PC-9 (cell line): Measurements from ENCODE around the gene EXOC4. TPM values are rescaled to one million over a fixed set of nuclear protein-coding genes. Genes with fewer than 3 reads are reported as not detected.
A peak's percentile ranks its signal among the peaks of the same experiment; 100 is the strongest.

Experiments used
- BruUV-seq: library from RNA; stranded (reverse); fragments of 400-500 nt; replicated peaks from 2 replicates; lab custom pipeline; 2021; lab: Mats Ljungman, UMichigan
- CTCF ChIA-PET: fragments of 300-600 bp; sonication (Branson Sonifier 250); formaldehyde crosslinking; loops from one replicate; lab custom pipeline; 2022; ENCODE audit warnings: antibody characterized with exemption; lab: Charles Lee
- POLR2A ChIA-PET: fragments of 300-600 bp; sonication (Branson Sonifier 250); formaldehyde crosslinking; loops from one replicate; lab custom pipeline; 2022; ENCODE audit warnings: antibody characterized with exemption; ENCODE audit not compliant: unreplicated experiment; lab: Charles Lee
- DNase-seq, 2 experiments: peaks; one replicate each; pipeline versions ENCODE4 v3.0.0 to v3.0.0-alpha.2; 2015 to 2022; ENCODE audit warnings: mixed read lengths in 1 of 2
- H2AFZ ChIP-seq: fragments of 200-600 bp; sonication (generic); 2 replicates; pipeline ENCODE4 v1.8.1; 2017; ENCODE audit warnings: antibody characterized with exemption
- H3F3A ChIP-seq: fragments of 200-600 bp; sonication (generic); 2 replicates; pipeline ENCODE4 v1.8.1; 2017; ENCODE audit warnings: antibody characterized with exemption, mild to moderate bottlenecking, low read depth; ENCODE audit not compliant: insufficient read depth
- H3K27ac ChIP-seq: fragments of 200-600 bp; sonication (generic); 2 replicates; pipeline ENCODE4 v1.6.1; 2016; ENCODE audit warnings: mixed run types
- H3K27me3 ChIP-seq: fragments of 200-600 bp; sonication (generic); 2 replicates; pipeline ENCODE4 v1.6.1; 2016; ENCODE audit warnings: low read depth, mixed run types; ENCODE audit not compliant: insufficient read depth
- H3K36me3 ChIP-seq: fragments of 200-600 bp; sonication (generic); 2 replicates; pipeline ENCODE4 v1.6.1; 2016; ENCODE audit warnings: low read depth, mixed run types
- H3K4me1 ChIP-seq: fragments of 200-600 bp; sonication (generic); replicated peaks from 2 replicates; pipeline ENCODE4 v1.6.1; 2016; ENCODE audit warnings: mixed run types; ENCODE audit not compliant: insufficient read depth
- H3K4me2 ChIP-seq: fragments of 200-600 bp; sonication (generic); 2 replicates; pipeline ENCODE4 v1.6.1; 2017; ENCODE audit warnings: mixed run types
- H3K4me3 ChIP-seq: fragments of 200-600 bp; sonication (generic); 2 replicates; pipeline ENCODE4 v1.6.1; 2016; ENCODE audit warnings: mixed run types
- H3K79me2 ChIP-seq: fragments of 200-600 bp; sonication (generic); 2 replicates; pipeline ENCODE4 v1.6.1; 2017; ENCODE audit warnings: low read depth, mixed run types
- H3K9me2 ChIP-seq: fragments of 200-600 bp; sonication (generic); 2 replicates; pipeline ENCODE4 v1.8.1; 2017; ENCODE audit warnings: mild to moderate bottlenecking; ENCODE audit not compliant: insufficient read depth
- H3K9me3 ChIP-seq: fragments of 200-600 bp; sonication (generic); 2 replicates; pipeline ENCODE4 v1.8.1; 2016; ENCODE audit warnings: low read depth; ENCODE audit not compliant: insufficient read depth
- H4K20me1 ChIP-seq: fragments of 200-600 bp; sonication (generic); 2 replicates; pipeline ENCODE4 v1.8.1; 2017; ENCODE audit not compliant: insufficient read depth
- CTCF ChIP-seq: fragments of 200-600 bp; sonication (generic); conservative IDR thresholded peaks from 2 replicates; pipeline ENCODE4 v1.6.1; 2017; ENCODE audit warnings: mixed run types, antibody characterized with exemption, mild to moderate bottlenecking, moderate library complexity
- EZH2 ChIP-seq: fragments of 200-600 bp; sonication (generic); IDR thresholded peaks from 2 replicates; pipeline ENCODE4 v1.8.0; 2017; ENCODE audit warnings: antibody characterized with exemption, low read depth
- intact Hi-C: fragments of 100-400 bp; cut with micrococcal nuclease; formaldehyde crosslinking; loops from one replicate; pipeline ENCODE4 v1.10.0; 2022; ENCODE audit not compliant: unreplicated experiment
- total RNA-seq: library from RNA; stranded (reverse); gene quantifications from 2 replicates; pipeline ENCODE4 v1.2.3, GENCODE V29; 2021

EXOC4 gene
- total RNA-seq, 1 experiment from 2014 or later, result 101 TPM

- Histone ChIP-seq H4K20me1 (no peaks in the 10 kb centered on the region), H3K4me1 (peaks cover 8% of the 10 kb centered on the region), H3K4me3 (no peak overlapping the region), H3K9me2 (no peaks in the 10 kb centered on the region), H3K36me3 (no peaks in the 10 kb centered on the region), H3K4me2 (no peak overlapping the region), H2AFZ (no peak overlapping the region), H3K27me3 (no peaks in the 10 kb centered on the region), H3F3A (no peaks in the 10 kb centered on the region; the same call in 1 of the 2 replicates), H3K27ac (no peak overlapping the region), H3K9me3 (no peaks in the 10 kb centered on the region), H3K79me2 (no peaks in the 10 kb centered on the region)
- DNase-seq, result no peak
- POLR2A ChIA-PET, result interaction anchor here (0.6 kb wide), 1 partner anchor 72 kb away, joined by 17 read pairs; no protein-coding TSS in a partner anchor
- TF ChIP-seq EZH2 (no peak), CTCF (no peak)
- intact Hi-C loops, result no loop called here
- no TSS peak for BruUV-seq
- CTCF ChIA-PET, result no interaction called here
These were observed 258.4 kb downstream of the EXOC4 start for GRCh38 chr7:133511252-133511651.

GRCh38 chr7:133511708-133512107, 258.8 kb downstream of the EXOC4 start:
- no peaks in the 10 kb centered on the region for H3K79me2 ChIP-seq
- BruUV-seq, result no TSS peak
- intact Hi-C loops, result loop anchor here (1.0 kb wide), 1 partner anchor 341 kb away; no protein-coding TSS in a partner anchor
- no peaks in the 10 kb centered on the region for H3K9me2 ChIP-seq
- ChIA-PET CTCF (no interaction called here), POLR2A (interaction anchor here (0.6 kb wide), 1 partner anchor 72 kb away, joined by 17 read pairs; no protein-coding TSS in a partner anchor)
- peaks cover 8% of the 10 kb centered on the region for H3K4me1 ChIP-seq
- H3K4me2 ChIP-seq, result no peak overlapping the region
- H3K36me3 ChIP-seq, result no peaks in the 10 kb centered on the region
- DNase-seq, result no peak
- H2AFZ ChIP-seq, result no peak overlapping the region
- TF ChIP-seq CTCF (no peak), EZH2 (no peak)
- no peak overlapping the region for H3K4me3 ChIP-seq
- H3K27ac ChIP-seq, result no peak overlapping the region
- no peaks in the 10 kb centered on the region for H4K20me1 ChIP-seq
- H3K9me3 ChIP-seq, result no peaks in the 10 kb centered on the region
- no peaks in the 10 kb centered on the region; the same call in 1 of the 2 replicates for H3F3A ChIP-seq
- H3K27me3 ChIP-seq, result no peaks in the 10 kb centered on the region

GRCh38 chr7:133512560-133512959, 259.7 kb downstream of the EXOC4 start:
- H3K9me2 ChIP-seq, result no peaks in the 10 kb centered on the region
- intact Hi-C loops, result loop anchor here (1.0 kb wide), 1 partner anchor 340 kb away; no protein-coding TSS in a partner anchor
- H3K9me3 ChIP-seq, result no peaks in the 10 kb centered on the region
- TF ChIP-seq EZH2, result no peak
- TF ChIP-seq CTCF, result no peak
- H3K79me2 ChIP-seq, result no peaks in the 10 kb centered on the region
- H3K27me3 ChIP-seq, result no peaks in the 10 kb centered on the region
- no peaks in the 10 kb centered on the region; the same call in 1 of the 2 replicates for H3F3A ChIP-seq
- BruUV-seq, result no TSS peak
- no peak overlapping the region for H3K4me2 ChIP-seq
- no peaks in the 10 kb centered on the region for H4K20me1 ChIP-seq
- DNase-seq, result peak in 1 of 2 experiments; percentile 38
- no peaks in the 10 kb centered on the region for H3K36me3 ChIP-seq
- H3K4me1 ChIP-seq, result peaks cover 8% of the 10 kb centered on the region
- CTCF ChIA-PET, result no interaction called here
- POLR2A ChIA-PET, result interaction anchor here (0.6 kb wide), 1 partner anchor 1823 kb away, joined by 3 read pairs; no protein-coding TSS in a partner anchor
- H3K27ac ChIP-seq, result no peak overlapping the region
- H3K4me3 ChIP-seq, result no peak overlapping the region
- H2AFZ ChIP-seq, result no peak overlapping the region
